IMR-90 (cell line): ENCODE measurements around the gene TOR1A. TPM values are rescaled to one million over a fixed set of nuclear protein-coding genes. Genes with fewer than 3 reads are reported as not detected.
A peak's percentile ranks its signal among the peaks of the same experiment; 100 is the strongest.

Experiments
- CEBPB ChIP-seq: IDR thresholded peaks from 2 replicates; pipeline ENCODE4 v1.6.1; 2012; ENCODE audit warnings: low read depth, low read length, improper control_type of control experiment
- FOS ChIP-seq: fragments of 150-350 bp; IDR thresholded peaks from 2 replicates; pipeline ENCODE4 v1.6.1; 2016; ENCODE audit warnings: low read depth, low read length
- POLR2A ChIP-seq: IDR thresholded peaks from 2 replicates; pipeline ENCODE4 v1.6.1; 2012; ENCODE audit warnings: mild to moderate bottlenecking, low read depth, low read length
- microRNA-seq, 2 experiments: library from miRNA; stranded (forward) in 1 of 2; unstranded in 1 of 2; fragments of 10-50 nt in 1 of 2; fragments of <30 nt in 1 of 2; gene quantifications in 1 of 2; microRNA quantifications in 1 of 2; one replicate each; pipeline versions ENCODE3 to v1.1.0; 2013 to 2020; ENCODE audit not compliant: insufficient read depth in 1 of 2, insufficient read length in 1 of 2, unreplicated experiment in 1 of 2
- polyA plus RNA-seq, 3 experiments: library from polyadenylated mRNA; depleted of rRNA; stranded (reverse); fragments of >200 nt; gene quantifications; 2 replicates each; pipeline ENCODE4 v1.2.3, GENCODE V29; 2012; ENCODE audit warnings: low replicate concordance in 1 of 3
- small RNA-seq, 5 experiments: library from RNA; depleted of rRNA; stranded (forward); fragments of <200 nt; gene quantifications; one replicate each; pipeline ENCODE3, GENCODE V24; 2012
- total RNA-seq: library from RNA; depleted of rRNA; stranded (reverse); fragments of >200 nt; gene quantifications from 2 replicates; pipeline ENCODE4 v1.2.3, GENCODE V29; 2012; rRNA removed
- TF ChIP-seq, protein P1 (sequence below): fragments of 150-350 bp; IDR thresholded peaks from 2 replicates; pipeline ENCODE4 v1.6.1; 2016; ENCODE audit warnings: low read depth, mild to moderate bottlenecking, low read length, moderate library complexity, borderline replicate concordance

The TOR1A gene
- total and polyA plus RNA-seq, 2 of the 4 experiments (the other 2 are of a cell fraction): 27.1 to 74.2 TPM

DNA sequence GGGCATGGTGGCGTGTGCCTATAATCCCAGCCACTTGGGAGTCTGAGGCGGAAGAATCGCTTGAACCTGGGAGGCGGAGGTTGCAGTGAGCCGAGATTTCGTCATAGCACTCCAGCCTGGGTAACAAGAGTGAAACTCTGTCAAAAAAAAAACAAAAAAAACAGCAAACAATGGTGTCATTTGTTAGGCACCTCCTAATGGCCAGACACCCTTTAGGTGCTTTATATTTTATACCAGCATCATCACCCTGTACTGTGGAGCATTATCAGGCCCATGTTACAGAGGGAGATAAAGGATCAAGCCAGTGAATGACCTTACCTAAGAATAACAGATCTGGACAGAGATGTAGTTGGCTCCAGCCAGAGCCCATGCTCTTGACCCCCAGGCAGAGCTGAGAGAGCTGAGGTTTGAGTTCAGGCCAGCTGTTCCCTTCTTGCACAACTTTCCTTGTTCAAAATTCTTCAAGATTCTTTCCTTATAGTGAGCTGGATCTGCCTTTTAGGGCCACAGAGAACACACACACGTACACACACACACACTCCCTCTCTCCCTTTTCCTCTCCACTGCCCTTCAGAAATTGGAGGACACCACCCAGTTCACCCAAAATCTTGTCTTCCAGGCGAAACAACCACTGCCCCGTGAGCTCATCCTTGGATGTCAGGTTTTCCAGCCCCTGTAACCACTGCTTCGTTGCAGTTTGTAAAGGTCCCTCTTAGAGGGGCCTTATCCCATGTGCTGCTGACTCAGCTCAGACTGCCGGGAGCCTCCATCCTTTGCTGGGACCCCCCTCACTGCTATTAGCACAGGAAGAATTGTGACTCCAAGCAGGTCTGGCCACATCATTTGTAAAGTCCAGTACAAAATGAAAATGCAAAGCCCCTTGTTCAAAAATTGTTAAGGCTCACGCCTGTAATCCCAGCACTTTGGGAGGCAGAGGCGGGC is 60.7 kb downstream of the TOR1A start (continued):
- TF ChIP-seq, protein P1, sequence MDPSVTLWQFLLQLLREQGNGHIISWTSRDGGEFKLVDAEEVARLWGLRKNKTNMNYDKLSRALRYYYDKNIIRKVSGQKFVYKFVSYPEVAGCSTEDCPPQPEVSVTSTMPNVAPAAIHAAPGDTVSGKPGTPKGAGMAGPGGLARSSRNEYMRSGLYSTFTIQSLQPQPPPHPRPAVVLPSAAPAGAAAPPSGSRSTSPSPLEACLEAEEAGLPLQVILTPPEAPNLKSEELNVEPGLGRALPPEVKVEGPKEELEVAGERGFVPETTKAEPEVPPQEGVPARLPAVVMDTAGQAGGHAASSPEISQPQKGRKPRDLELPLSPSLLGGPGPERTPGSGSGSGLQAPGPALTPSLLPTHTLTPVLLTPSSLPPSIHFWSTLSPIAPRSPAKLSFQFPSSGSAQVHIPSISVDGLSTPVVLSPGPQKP: no peak
- TF ChIP-seq FOS: no peak
- TF ChIP-seq POLR2A: no peak
- peak; percentile 90 for TF ChIP-seq CEBPB

Small RNA genes lying within 50 kb of the gene (microRNA-seq; reads per million reads assigned to microRNA genes)
- gene MIR6855: 1.0 to 1.1 reads per million in 2 experiments

Small RNA genes lying within 50 kb of the gene (small RNA-seq; reads per million reads assigned to genes)
- gene MIR6855: 0 to 0.14 (median 0) reads per million in 5 experiments

Other genes with a start within 250 kb of the TOR1A start
- gene C9orf50, start 203.0 kb downstream of the TOR1A start, total RNA-seq: not detected in 2 replicates
- 0.09 and 0.20 TPM in 2 replicates for gene C9orf50, start 203.0 kb downstream of the TOR1A start, polyA plus RNA-seq (2012; rRNA removed)
- 67.8 and 68.1 TPM in 2 replicates for gene NTMT1, start 198.0 kb downstream of the TOR1A start, total RNA-seq
- 88.1 and 108 TPM in 2 replicates for gene NTMT1, start 198.0 kb downstream of the TOR1A start, polyA plus RNA-seq (2012; rRNA removed)
- 9.4 and 9.7 TPM in 2 replicates for gene ASB6, start 182.0 kb downstream of the TOR1A start, total RNA-seq
- gene ASB6, start 182.0 kb downstream of the TOR1A start, polyA plus RNA-seq (2012; rRNA removed): 28.9 and 31.4 TPM in 2 replicates
- 12.7 and 13.1 TPM in 2 replicates for gene PRRX2, start 158.5 kb downstream of the TOR1A start, total RNA-seq
- 35.5 and 45.9 TPM in 2 replicates for gene PRRX2, start 158.5 kb downstream of the TOR1A start, polyA plus RNA-seq (2012; rRNA removed)
- gene PTGES, start 71.1 kb downstream of the TOR1A start, total RNA-seq: 2.8 and 3.2 TPM in 2 replicates
- gene PTGES, start 71.1 kb downstream of the TOR1A start, polyA plus RNA-seq (2012; rRNA removed): 6.3 TPM in 2 replicates
- gene TOR1B, start 21.0 kb downstream of the TOR1A start, total RNA-seq: 15.6 and 16.4 TPM in 2 replicates
- gene TOR1B, start 21.0 kb downstream of the TOR1A start, polyA plus RNA-seq (2012; rRNA removed): 20.5 and 21.0 TPM in 2 replicates
- gene C9orf78, start 11.1 kb upstream of the TOR1A start, total RNA-seq: 29.8 and 57.5 TPM in 2 replicates
- gene C9orf78, start 11.1 kb upstream of the TOR1A start, polyA plus RNA-seq (2012; rRNA removed): 36.7 and 46.0 TPM in 2 replicates
- gene USP20, start 11.3 kb upstream of the TOR1A start, total RNA-seq: 3.8 and 4.4 TPM in 2 replicates
- gene USP20, start 11.3 kb upstream of the TOR1A start, polyA plus RNA-seq (2012; rRNA removed): 21.6 and 26.4 TPM in 2 replicates
- 15.4 and 21.4 TPM in 2 replicates for gene FNBP1, start 219.1 kb upstream of the TOR1A start, total RNA-seq
- 8.2 and 10.3 TPM in 2 replicates for gene FNBP1, start 219.1 kb upstream of the TOR1A start, polyA plus RNA-seq (2012; rRNA removed)
- gene GPR107, start 229.8 kb upstream of the TOR1A start, total RNA-seq: 16.7 and 17.8 TPM in 2 replicates
- 20.2 and 21.6 TPM in 2 replicates for gene GPR107, start 229.8 kb upstream of the TOR1A start, polyA plus RNA-seq (2012; rRNA removed)